MM.1S (cell line): ENCODE results near the gene LHFPL2.

ENCODE experiments used
- DNase-seq: peaks from one replicate; pipeline ENCODE4 v3.0.0-alpha.2; 2015
- H2AFZ ChIP-seq: fragments of 300-600 bp; sonication (generic); 2 replicates; pipeline ENCODE4 v1.6.0; 2016; ENCODE audit warnings: antibody characterized with exemption, low read length
- H3F3A ChIP-seq: fragments of 300-600 bp; sonication (generic); 2 replicates; pipeline ENCODE4 v1.6.1; 2016; ENCODE audit warnings: mild to moderate bottlenecking, antibody characterized with exemption, low read length, moderate library complexity, mixed read lengths; ENCODE audit not compliant: insufficient read depth
- H3K27ac ChIP-seq: fragments of 300-600 bp; sonication (generic); 2 replicates; pipeline ENCODE4 v1.5.1; 2016; ENCODE audit warnings: mild to moderate bottlenecking, low read length
- H3K27me3 ChIP-seq: fragments of 300-600 bp; sonication (generic); replicated peaks from 2 replicates; pipeline ENCODE4 v1.6.0; 2016; ENCODE audit warnings: low read length; ENCODE audit not compliant: insufficient read depth
- H3K36me3 ChIP-seq: fragments of 300-600 bp; sonication (generic); replicated peaks from 2 replicates; pipeline ENCODE4 v1.6.1; 2016; ENCODE audit warnings: mild to moderate bottlenecking, low read length, mixed read lengths; ENCODE audit not compliant: insufficient read depth
- H3K4me1 ChIP-seq: fragments of 300-600 bp; sonication (generic); 2 replicates; pipeline ENCODE4 v1.6.1; 2016; ENCODE audit warnings: low read length, mixed read lengths
- H3K4me2 ChIP-seq: fragments of 300-600 bp; sonication (generic); 2 replicates; pipeline ENCODE4 v1.6.0; 2016; ENCODE audit warnings: low read depth, low read length
- H3K4me3 ChIP-seq: fragments of 300-600 bp; sonication (generic); 2 replicates; pipeline ENCODE4 v1.5.1; 2016; ENCODE audit warnings: low read length, mixed read lengths
- H3K79me2 ChIP-seq: fragments of 300-600 bp; sonication (generic); 2 replicates; pipeline ENCODE4 v1.6.1; 2016; ENCODE audit warnings: mixed run types, low read length, mixed read lengths
- H3K9ac ChIP-seq: fragments of 300-600 bp; sonication (generic); 2 replicates; pipeline ENCODE4 v1.6.1; 2016; ENCODE audit warnings: low read length, mixed read lengths
- H3K9me2 ChIP-seq: fragments of 300-600 bp; sonication (generic); replicated peaks from 2 replicates; pipeline ENCODE4 v1.6.1; 2016; ENCODE audit warnings: mild to moderate bottlenecking, low read length, mixed read lengths; ENCODE audit not compliant: insufficient read depth
- H3K9me3 ChIP-seq: fragments of 300-600 bp; sonication (generic); replicated peaks from 2 replicates; pipeline ENCODE4 v1.6.1; 2016; ENCODE audit warnings: mild to moderate bottlenecking, low read length, mixed read lengths; ENCODE audit not compliant: insufficient read depth
- H4K20me1 ChIP-seq: fragments of 300-600 bp; sonication (generic); 2 replicates; pipeline ENCODE4 v1.6.1; 2016; ENCODE audit warnings: mild to moderate bottlenecking, low read length, moderate library complexity, mixed read lengths; ENCODE audit not compliant: insufficient read depth
- CTCF ChIP-seq: fragments of 300-600 bp; sonication (generic); IDR thresholded peaks from 2 replicates; pipeline ENCODE4 v1.5.1; 2016; ENCODE audit warnings: antibody characterized with exemption, low read length, mixed read lengths
- EZH2 ChIP-seq: fragments of 300-600 bp; sonication (generic); optimal IDR thresholded peaks from 2 replicates; pipeline ENCODE3; 2017; ENCODE audit warnings: low read depth, mild to moderate bottlenecking, antibody characterized with exemption, low read length, mixed read lengths
- EZH2phosphoT487 ChIP-seq: fragments of 300-600 bp; sonication (generic); IDR thresholded peaks from 2 replicates; pipeline ENCODE4 v1.6.1; 2018; ENCODE audit warnings: antibody characterized with exemption, low read length

The LHFPL2 gene

GRCh38 chr5:78565395-78565794, 83.2 kb downstream of the LHFPL2 start:
- no peak overlapping the region for H3K4me2 ChIP-seq
- H3K36me3 ChIP-seq = no peaks in the 10 kb centered on the region
- H4K20me1 ChIP-seq = no peaks in the 10 kb centered on the region
- no peak overlapping the region for H3K9ac ChIP-seq
- no peaks in the 10 kb centered on the region for H3F3A ChIP-seq
- H3K27me3 ChIP-seq = no peaks in the 10 kb centered on the region
- no peaks in the 10 kb centered on the region for H3K9me3 ChIP-seq
- no peak overlapping the region for H2AFZ ChIP-seq
- no peaks in the 10 kb centered on the region for H3K9me2 ChIP-seq
- DNase-seq = no peak
- no peak for TF ChIP-seq CTCF
- TF ChIP-seq EZH2phosphoT487 = no peak
- TF ChIP-seq EZH2 = no peak
- no peaks in the 10 kb centered on the region for H3K79me2 ChIP-seq
- no peak overlapping the region for H3K4me3 ChIP-seq
- H3K4me1 ChIP-seq = peaks cover 9% of the 10 kb centered on the region
- no peak overlapping the region for H3K27ac ChIP-seq

GRCh38 chr5:78563621-78564020, 85.0 kb downstream of the LHFPL2 start:
- Histone ChIP-seq H3K9ac (no peak overlapping the region), H3K27me3 (no peaks in the 10 kb centered on the region), H2AFZ (no peak overlapping the region), H4K20me1 (no peaks in the 10 kb centered on the region), H3F3A (no peaks in the 10 kb centered on the region), H3K36me3 (no peaks in the 10 kb centered on the region), H3K4me2 (no peak overlapping the region), H3K4me1 (peaks cover 9% of the 10 kb centered on the region), H3K9me2 (no peaks in the 10 kb centered on the region), H3K9me3 (no peaks in the 10 kb centered on the region), H3K79me2 (no peaks in the 10 kb centered on the region), H3K27ac (no peak overlapping the region), H3K4me3 (no peak overlapping the region)
- TF ChIP-seq EZH2phosphoT487 (no peak), CTCF (no peak), EZH2 (no peak)
- no peak for DNase-seq

GRCh38 chr5:78562714-78563330, 85.8 kb downstream of the LHFPL2 start:
- Histone ChIP-seq H3K9ac (no peak overlapping the region), H3F3A (no peaks in the 10 kb centered on the region), H3K4me2 (no peak overlapping the region), H2AFZ (no peak overlapping the region), H3K9me2 (no peaks in the 10 kb centered on the region), H3K36me3 (no peaks in the 10 kb centered on the region), H3K9me3 (no peaks in the 10 kb centered on the region), H3K4me1 (peaks cover 9% of the 10 kb centered on the region), H3K4me3 (no peak overlapping the region), H3K27me3 (no peaks in the 10 kb centered on the region), H3K27ac (no peak overlapping the region), H4K20me1 (no peaks in the 10 kb centered on the region), H3K79me2 (no peaks in the 10 kb centered on the region)
- no peak for TF ChIP-seq EZH2phosphoT487
- no peak for TF ChIP-seq CTCF
- TF ChIP-seq EZH2 = no peak
- DNase-seq = no peak
